HG03558 (cell line): ENCODE measurements around the gene ITGA3.

Source experiments
- ATAC-seq: cut with Tn5 transposase; IDR thresholded peaks from one replicate; pipeline ENCODE4 v1.9.1; 2021; ENCODE audit warnings: moderate number of reproducible peaks; ENCODE audit not compliant: unreplicated experiment; ENCODE audit errors: extremely low read depth

Gene ITGA3

GRCh38 chr17:50139185-50139783, 83.4 kb downstream of the ITGA3 start:
- ATAC-seq: no peak
